PC-9 (cell line): Measurements from ENCODE around the gene FTL.

ENCODE experiments used
- EZH2 ChIP-seq: fragments of 200-600 bp; sonication (generic); IDR thresholded peaks from 2 replicates; pipeline ENCODE4 v1.8.0; 2017; ENCODE audit warnings: antibody characterized with exemption, low read depth
- TF ChIP-seq, protein P1 (sequence below): fragments of 200-600 bp; sonication (generic); conservative IDR thresholded peaks from 2 replicates; pipeline ENCODE4 v1.6.1; 2017; ENCODE audit warnings: mixed run types, antibody characterized with exemption, mild to moderate bottlenecking, moderate library complexity

- TF ChIP-seq, protein P1, sequence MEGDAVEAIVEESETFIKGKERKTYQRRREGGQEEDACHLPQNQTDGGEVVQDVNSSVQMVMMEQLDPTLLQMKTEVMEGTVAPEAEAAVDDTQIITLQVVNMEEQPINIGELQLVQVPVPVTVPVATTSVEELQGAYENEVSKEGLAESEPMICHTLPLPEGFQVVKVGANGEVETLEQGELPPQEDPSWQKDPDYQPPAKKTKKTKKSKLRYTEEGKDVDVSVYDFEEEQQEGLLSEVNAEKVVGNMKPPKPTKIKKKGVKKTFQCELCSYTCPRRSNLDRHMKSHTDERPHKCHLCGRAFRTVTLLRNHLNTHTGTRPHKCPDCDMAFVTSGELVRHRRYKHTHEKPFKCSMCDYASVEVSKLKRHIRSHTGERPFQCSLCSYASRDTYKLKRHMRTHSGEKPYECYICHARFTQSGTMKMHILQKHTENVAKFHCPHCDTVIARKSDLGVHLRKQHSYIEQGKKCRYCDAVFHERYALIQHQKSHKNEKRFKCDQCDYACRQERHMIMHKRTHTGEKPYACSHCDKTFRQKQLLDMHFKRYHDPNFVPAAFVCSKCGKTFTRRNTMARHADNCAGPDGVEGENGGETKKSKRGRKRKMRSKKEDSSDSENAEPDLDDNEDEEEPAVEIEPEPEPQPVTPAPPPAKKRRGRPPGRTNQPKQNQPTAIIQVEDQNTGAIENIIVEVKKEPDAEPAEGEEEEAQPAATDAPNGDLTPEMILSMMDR: no peak
- TF ChIP-seq EZH2: no peak
Measured at GRCh38 chr19:48953990-48954594, 11.0 kb upstream of the FTL start.
